Left lobe of liver (tissue), 2 donors: Measurements from ENCODE around the gene FGF18. TPM values are rescaled to one million over a fixed set of nuclear protein-coding genes. Genes with fewer than 3 reads are reported as not detected.
A peak's percentile ranks its signal among the peaks of the same experiment; 100 is the strongest.
"Not testable (repeated sequence)": the region's sequence is repeated elsewhere in the genome, so short reads cannot be mapped to it uniquely, and the experiment has no call there.

ENCODE experiments used
- ATAC-seq: fragments of 200-7000 bp; cut with Tn5 transposase; one replicate; pipeline ENCODE4 v1.9.1; 2020; ENCODE audit warnings: mild to moderate bottlenecking, moderate library complexity
- DNase-seq: peaks from one replicate; pipeline ENCODE4 v3.0.0-alpha.2; 2020; ENCODE audit warnings: low spot score
- total RNA-seq: library from RNA; stranded (reverse); gene quantifications from one replicate; pipeline ENCODE4 v1.2.1, GENCODE V29; 2021
- donor health status: DM: no; HTN: no; CAD: no; lungs with moderate emphysema.
- donor health status: DM: no; HTN: yes; CAD: no.

The FGF18 gene
- total RNA-seq, 1 donor from 2014 or later = not detected

DNA sequence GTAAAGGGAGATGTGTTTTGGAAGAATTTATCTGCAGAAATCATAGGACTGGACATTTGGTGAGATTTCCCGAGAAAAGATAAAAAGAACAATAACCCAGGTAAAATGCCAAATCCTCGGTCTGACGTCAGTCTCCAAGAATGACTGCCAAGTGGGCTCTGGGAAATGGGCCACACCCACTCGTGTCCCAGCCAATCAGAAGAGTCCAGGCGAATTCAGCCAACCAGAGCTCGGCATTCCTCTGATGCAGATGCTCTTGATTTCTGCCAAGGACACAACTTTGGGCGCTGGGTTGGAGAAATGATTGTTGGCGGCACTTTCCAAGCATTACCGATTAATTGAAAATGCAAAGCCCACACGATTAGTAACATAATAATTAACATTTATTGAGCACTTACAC is 73.3 kb downstream of the FGF18 start:
- no peak for ATAC-seq

DNA sequence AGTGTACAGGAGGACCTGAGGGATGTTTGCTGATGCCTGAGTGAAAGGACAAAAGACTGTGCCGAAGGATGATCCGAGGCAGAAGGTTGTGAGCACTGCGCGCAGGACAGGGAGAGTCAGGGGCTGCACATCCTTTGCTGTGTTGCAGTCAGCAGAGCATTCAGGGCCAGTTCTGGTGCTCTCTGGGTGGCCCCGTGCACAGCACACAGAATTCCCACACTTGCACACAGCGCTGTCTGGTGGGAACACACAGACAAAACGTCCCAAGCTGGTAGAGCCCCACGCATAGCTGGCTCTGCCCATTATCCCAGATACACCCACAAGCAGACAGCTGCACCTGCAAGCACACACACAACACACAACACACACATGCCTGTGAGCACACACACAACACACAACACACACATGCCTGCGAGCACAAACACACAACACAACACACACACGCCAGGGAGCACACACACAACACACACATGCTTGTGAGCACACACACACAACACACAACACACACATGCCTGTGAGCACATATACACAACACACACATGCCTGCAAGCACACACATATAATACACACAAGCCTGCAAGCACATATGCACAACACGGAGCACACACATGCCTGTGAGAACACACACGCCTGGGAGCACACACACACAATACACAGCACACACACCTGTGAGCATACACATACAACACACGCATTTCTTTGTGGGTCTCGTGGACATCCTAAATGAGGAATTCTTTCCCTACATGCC is 74.4 kb downstream of the FGF18 start:
- no peak for DNase-seq
- ATAC-seq = no peak

More for the DNA sequence above, 73.3 kb downstream of the FGF18 start:
- DNase-seq = no peak

DNA sequence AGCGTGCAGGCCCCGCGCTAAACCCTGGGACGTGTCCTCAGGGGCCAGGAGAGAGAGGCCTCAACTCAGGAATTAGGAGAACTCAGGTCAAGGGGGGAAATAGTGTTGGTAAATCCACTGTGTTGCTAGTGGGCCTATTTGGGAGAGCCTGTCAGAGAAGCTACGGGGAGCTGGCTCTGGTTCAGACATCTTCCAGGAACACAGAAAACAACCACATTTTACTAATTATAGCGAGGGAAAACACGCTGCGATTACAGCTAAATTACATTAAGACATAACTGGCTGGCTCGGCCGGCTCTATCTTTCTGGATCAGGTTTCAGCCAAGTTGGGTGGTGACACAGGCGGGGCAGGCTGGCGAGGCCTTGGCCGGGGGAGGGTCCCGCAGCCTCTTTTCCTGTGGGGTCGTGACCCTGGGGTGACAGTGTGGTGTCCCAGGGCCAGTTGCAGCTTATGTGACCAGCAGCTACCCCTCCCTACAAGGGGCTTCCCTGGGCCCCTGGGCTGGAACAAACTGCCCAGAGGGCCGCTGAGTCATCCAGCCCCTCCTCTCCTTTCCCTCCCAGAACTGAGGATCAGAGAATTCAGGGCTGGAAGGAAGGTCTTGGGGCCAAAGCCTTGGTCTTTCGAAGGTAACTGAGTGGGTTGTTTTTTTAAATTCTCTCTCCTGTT is 75.1 kb downstream of the FGF18 start:
- peak; percentile 33 for ATAC-seq
- DNase-seq = no peak

GRCh38 chr5:171495122-171495700 is 75.8 kb downstream of the FGF18 start:
- ATAC-seq (no peak), DNase-seq (no peak)

DNA sequence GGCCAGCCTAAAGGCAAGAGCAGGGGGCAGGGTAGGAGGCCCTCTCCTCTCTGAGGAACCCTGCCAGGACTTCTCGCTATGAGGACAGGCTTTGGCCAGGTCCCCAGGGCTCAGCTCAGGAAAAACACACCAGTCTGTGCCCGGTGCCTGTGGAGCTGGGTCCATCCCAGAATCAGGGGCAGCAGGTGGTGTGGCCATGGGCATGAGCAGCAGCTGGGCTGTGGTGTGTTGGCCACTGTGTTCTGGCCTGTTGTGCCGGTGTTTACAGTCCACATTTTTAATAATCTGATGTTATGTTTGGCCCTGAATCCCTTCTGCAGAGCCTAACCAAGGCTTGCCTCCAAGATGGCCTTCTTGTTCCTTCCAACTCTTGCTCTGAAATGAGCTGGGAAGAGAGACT is 77.0 kb downstream of the FGF18 start:
- ATAC-seq (no peak), DNase-seq (no peak)

GRCh38 chr5:171497494-171497893 is 78.0 kb downstream of the FGF18 start:
- DNase-seq, ATAC-seq: not testable (repeated sequence)

DNA sequence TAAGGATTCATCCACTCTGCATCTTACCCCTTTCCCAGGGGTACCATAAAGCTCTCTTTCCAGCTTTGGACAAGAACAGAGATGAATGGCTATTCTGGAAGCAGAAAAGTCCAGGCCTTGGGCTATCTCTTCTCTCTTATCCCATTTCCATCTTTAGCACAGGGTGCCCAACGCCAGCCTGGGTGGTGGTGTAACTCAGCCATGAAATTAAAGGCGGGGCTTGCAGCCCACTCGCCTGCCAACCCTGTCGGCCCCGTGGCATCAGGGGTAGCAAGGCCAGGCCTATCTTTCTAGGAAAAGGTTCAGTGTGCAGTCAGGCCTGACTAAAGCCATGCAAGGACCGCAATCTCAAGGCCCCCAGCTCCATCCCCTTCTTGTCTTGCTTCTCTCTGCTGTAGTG is 78.7 kb downstream of the FGF18 start:
- ATAC-seq = no peak
- no peak for DNase-seq

DNA sequence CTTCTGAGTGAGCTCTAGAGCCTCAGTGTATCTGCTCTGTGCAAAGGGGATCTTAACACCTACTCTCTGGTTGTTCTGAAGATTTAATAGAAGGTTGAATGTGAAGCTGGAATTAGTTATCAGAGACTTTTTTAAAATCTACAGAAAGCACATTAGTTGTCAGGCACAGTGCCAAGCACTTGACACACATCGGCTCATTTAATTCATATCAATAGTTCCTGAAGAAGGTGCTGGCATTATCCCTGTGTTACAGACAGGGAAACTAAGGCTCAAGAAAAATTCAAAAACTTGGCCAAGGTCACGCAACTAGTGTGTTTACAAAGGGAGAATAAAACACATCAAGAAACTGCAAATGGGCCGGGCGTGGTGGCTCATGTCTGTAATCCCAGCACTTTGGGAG is 80.2 kb downstream of the FGF18 start:
- DNase-seq = no peak
- no peak for ATAC-seq

DNA sequence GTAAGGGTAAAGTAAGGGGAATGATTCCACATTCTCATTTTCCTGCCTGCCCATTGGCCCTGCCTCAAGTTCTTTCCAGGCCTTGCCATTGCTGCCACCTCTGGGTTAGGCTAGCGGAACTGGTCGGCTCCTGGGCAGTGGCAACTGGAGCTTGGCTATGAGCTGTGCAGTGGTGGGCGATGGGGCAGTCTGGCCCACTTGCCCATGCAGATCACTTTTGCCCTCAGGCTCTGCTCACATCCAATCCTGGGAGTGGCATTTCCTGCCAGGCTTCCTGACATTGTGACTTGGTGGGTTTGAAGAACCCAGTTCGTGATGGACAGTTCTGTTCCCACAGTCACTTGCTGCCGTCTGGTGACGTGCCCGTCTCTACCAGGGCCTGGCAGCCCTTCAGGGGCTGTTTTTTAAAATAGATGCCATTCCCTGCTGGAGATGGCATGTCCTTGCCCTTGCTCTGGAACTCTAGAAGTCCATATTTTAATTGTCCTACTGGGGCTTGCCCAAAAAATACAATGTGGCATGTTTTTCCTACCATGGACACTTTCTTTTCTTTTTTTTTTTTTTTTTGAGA is 86.1 kb downstream of the FGF18 start:
- DNase-seq (no peak), ATAC-seq (no peak)

DNA sequence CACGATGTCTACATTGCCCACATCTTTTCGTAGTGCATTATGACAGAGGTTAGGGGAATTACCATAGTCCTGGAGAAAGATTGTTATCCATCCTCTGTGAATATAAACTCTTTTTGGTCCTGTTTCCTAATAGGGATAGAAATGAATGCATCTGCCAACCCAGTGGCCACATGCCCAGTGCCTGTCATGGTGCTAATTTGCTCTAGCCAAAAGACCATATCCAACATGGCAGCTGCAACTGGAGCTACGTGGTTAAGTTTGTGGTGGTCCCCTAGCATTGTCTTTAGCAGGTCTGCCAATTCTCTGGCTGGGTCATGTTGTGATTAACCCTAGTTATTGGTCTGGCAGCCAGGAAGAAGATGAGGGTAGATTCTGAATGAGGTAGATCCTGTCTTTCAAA is 87.5 kb downstream of the FGF18 start:
- ATAC-seq (no peak), DNase-seq (no peak)

Other genes starting within 250 kb of the FGF18 start
- gene TLX3, start 110.4 kb upstream of the FGF18 start, total RNA-seq = not detected
- 184 TPM for gene NPM1, start 31.8 kb upstream of the FGF18 start, total RNA-seq